ENCODE results near the gene SLC4A11. TPM values are rescaled to one million over a fixed set of nuclear protein-coding genes. Genes with fewer than 3 reads are reported as not detected.

SLC4A11 gene
- total RNA-seq, 4 donors from 2014 or later: 2.0 to 3.3 (median 2.3) TPM

GRCh38 chr20:3237011-3237957, 1.7 kb downstream of the SLC4A11 start:
- TF ChIP-seq CTCF (IDR thresholded peaks at IDR 0.05 in 4 of 5, conservative IDR thresholded peaks at IDR 0.05 in 1 of 5) (no peak), POLR2A (IDR thresholded peaks at IDR 0.05) (no peak)
- Histone ChIP-seq H3K9me3 (no peaks in the 10 kb centered on the region), H3K4me1 (peaks cover 0 to 16% of the 10 kb centered on the region in 2 donors), H3K27me3 (peaks cover 26 to 34% (median 31%) of the 10 kb centered on the region in 3 donors), H3K27ac (no peak overlapping the region), H3K36me3 (no peaks in the 10 kb centered on the region), H3K4me3 (peak overlapping the region; percentile 50 to 88 (median 70))
- in situ Hi-C loops (cut with MboI; ENCODE audit: low sequenced_read_pairs in 4 of 4) (no loop called here), intact Hi-C loops (cut with DNase I; ENCODE audit: low total_unique reads) (no loop called here)
- no peak for DNase-seq
- ATAC-seq: no peak

- no peaks in the 10 kb centered on the region for H3K9me3 ChIP-seq
- peaks cover 24 to 33% (median 26%) of the 10 kb centered on the region in 3 donors for H3K27me3 ChIP-seq
- H3K4me1 ChIP-seq: peaks cover 0 to 16% of the 10 kb centered on the region in 2 donors
- H3K27ac ChIP-seq: no peak overlapping the region
- intact Hi-C loops (cut with DNase I; ENCODE audit: low total_unique reads) (no loop called here), in situ Hi-C loops (cut with MboI; ENCODE audit: low sequenced_read_pairs in 4 of 4) (no loop called here)
- DNase-seq: no peak
- no peak overlapping the region for H3K4me3 ChIP-seq
- H3K36me3 ChIP-seq: no peaks in the 10 kb centered on the region
- TF ChIP-seq CTCF (IDR thresholded peaks at IDR 0.05 in 4 of 5, conservative IDR thresholded peaks at IDR 0.05 in 1 of 5) (no peak), POLR2A (IDR thresholded peaks at IDR 0.05) (no peak)
- ATAC-seq: no peak
Measured at GRCh38 chr20:3235666-3236324, 3.2 kb downstream of the SLC4A11 start.

GRCh38 chr20:3233991-3234498, 4.9 kb downstream of the SLC4A11 start:
- Histone ChIP-seq H3K36me3 (no peaks in the 10 kb centered on the region), H3K4me1 (peaks cover 0 to 9% of the 10 kb centered on the region in 2 donors), H3K9me3 (no peaks in the 10 kb centered on the region), H3K4me3 (no peak overlapping the region), H3K27ac (no peak overlapping the region), H3K27me3 (peaks cover 12 to 16% (median 13%) of the 10 kb centered on the region in 3 donors)
- no peak for TF ChIP-seq POLR2A (IDR thresholded peaks at IDR 0.05)
- no peak for TF ChIP-seq CTCF (IDR thresholded peaks at IDR 0.05 in 4 of 5, conservative IDR thresholded peaks at IDR 0.05 in 1 of 5)
- DNase-seq: no peak
- intact Hi-C loops (cut with DNase I; ENCODE audit: low total_unique reads): no loop called here
- in situ Hi-C loops (cut with MboI; ENCODE audit: low sequenced_read_pairs in 4 of 4): no loop called here
- ATAC-seq: no peak

GRCh38 chr20:3233131-3233990, 5.6 kb downstream of the SLC4A11 start:
- no peak for ATAC-seq
- Histone ChIP-seq H3K36me3 (no peaks in the 10 kb centered on the region), H3K4me3 (no peak overlapping the region), H3K27me3 (peaks cover 7 to 12% (median 10%) of the 10 kb centered on the region in 3 donors), H3K9me3 (no peaks in the 10 kb centered on the region), H3K27ac (peak overlapping the region in 1 of 4 donors; percentile 30), H3K4me1 (peaks cover 0 to 6% of the 10 kb centered on the region in 2 donors)
- intact Hi-C loops (cut with DNase I; ENCODE audit: low total_unique reads) (no loop called here), in situ Hi-C loops (cut with MboI; ENCODE audit: low sequenced_read_pairs in 4 of 4) (no loop called here)
- no peak for TF ChIP-seq CTCF (IDR thresholded peaks at IDR 0.05 in 4 of 5, conservative IDR thresholded peaks at IDR 0.05 in 1 of 5)
- no peak for TF ChIP-seq POLR2A (IDR thresholded peaks at IDR 0.05)
- no peak for DNase-seq

All from gastrocnemius medialis (tissue), 4 donors.